Measurements from ENCODE around the gene MBTPS1.

The MBTPS1 gene

GRCh38 chr16:84068041-84068440 is 48.7 kb downstream of the MBTPS1 start:
- no peak for TF ChIP-seq MAX (IDR thresholded peaks at IDR 0.05; ENCODE audit: low read depth, low read length)
- TF ChIP-seq CTCF (IDR thresholded peaks at IDR 0.05; ENCODE audit: low read depth, low read length) = no peak
- no peak for TF ChIP-seq POLR2A (IDR thresholded peaks at IDR 0.05; ENCODE audit: extremely low read depth, insufficient read length)
- TF ChIP-seq MYC (IDR thresholded peaks at IDR 0.05; ENCODE audit: low read depth, low read length) = no peak
- H3K4me3 ChIP-seq (ENCODE audit: low read depth, low read length) = no peak overlapping the region
- DNase-seq (ENCODE audit: low read depth) = no peak

- DNase-seq (ENCODE audit: low read depth) = no peak
- H3K4me3 ChIP-seq (ENCODE audit: low read depth, low read length) = no peak overlapping the region
- TF ChIP-seq POLR2A (IDR thresholded peaks at IDR 0.05; ENCODE audit: extremely low read depth, insufficient read length) (no peak), MAX (IDR thresholded peaks at IDR 0.05; ENCODE audit: low read depth, low read length) (no peak)
Measured at GRCh38 chr16:84067640-84068039, 49.1 kb downstream of the MBTPS1 start.

- peak; percentile 62 for DNase-seq (ENCODE audit: low read depth)
- TF ChIP-seq CTCF (IDR thresholded peaks at IDR 0.05; ENCODE audit: low read depth, low read length) = peak; percentile 80
- TF ChIP-seq POLR2A (IDR thresholded peaks at IDR 0.05; ENCODE audit: extremely low read depth, insufficient read length) = no peak
Measured at GRCh38 chr16:84065536-84066132, 51.1 kb downstream of the MBTPS1 start.

GRCh38 chr16:84063980-84064379 is 52.8 kb downstream of the MBTPS1 start:
- no peak overlapping the region for H3K4me3 ChIP-seq (ENCODE audit: low read depth, low read length)
- TF ChIP-seq MAX (IDR thresholded peaks at IDR 0.05; ENCODE audit: low read depth, low read length) = no peak
- no peak for TF ChIP-seq POLR2A (IDR thresholded peaks at IDR 0.05; ENCODE audit: extremely low read depth, insufficient read length)
- no peak for TF ChIP-seq MYC (IDR thresholded peaks at IDR 0.05; ENCODE audit: low read depth, low read length)
- no peak for TF ChIP-seq CTCF (IDR thresholded peaks at IDR 0.05; ENCODE audit: low read depth, low read length)
- DNase-seq (ENCODE audit: low read depth) = no peak

More at GRCh38 chr16:84065536-84066132, 51.1 kb downstream of the MBTPS1 start:
- H3K4me3 ChIP-seq (ENCODE audit: low read depth, low read length) = no peak overlapping the region

GRCh38 chr16:84062734-84063640 is 53.8 kb downstream of the MBTPS1 start:
- peak; percentile 68 for DNase-seq (ENCODE audit: low read depth)
- TF ChIP-seq CTCF (IDR thresholded peaks at IDR 0.05; ENCODE audit: low read depth, low read length) = peak; percentile 90
- no peak for TF ChIP-seq MYC (IDR thresholded peaks at IDR 0.05; ENCODE audit: low read depth, low read length)
- no peak for TF ChIP-seq POLR2A (IDR thresholded peaks at IDR 0.05; ENCODE audit: extremely low read depth, insufficient read length)
- no peak for TF ChIP-seq MAX (IDR thresholded peaks at IDR 0.05; ENCODE audit: low read depth, low read length)
- no peak overlapping the region for H3K4me3 ChIP-seq (ENCODE audit: low read depth, low read length)

- DNase-seq (ENCODE audit: low read depth) = no peak
- TF ChIP-seq POLR2A (IDR thresholded peaks at IDR 0.05; ENCODE audit: extremely low read depth, insufficient read length) (no peak), CTCF (IDR thresholded peaks at IDR 0.05; ENCODE audit: low read depth, low read length) (no peak), MAX (IDR thresholded peaks at IDR 0.05; ENCODE audit: low read depth, low read length) (no peak), MYC (IDR thresholded peaks at IDR 0.05; ENCODE audit: low read depth, low read length) (no peak)
- no peak overlapping the region for H3K4me3 ChIP-seq (ENCODE audit: low read depth, low read length)
Measured at GRCh38 chr16:84061236-84061819, 55.4 kb downstream of the MBTPS1 start.
